ENCODE measurements around the gene LYSMD3.

GRCh38 chr5:90534922-90535321, 5.5 kb upstream of the LYSMD3 start:
- TF ChIP-seq POLR2A (IDR thresholded peaks at IDR 0.05) (no peak), CTCF (IDR thresholded peaks at IDR 0.05) (no peak)
